DMS53 treated with DMSO at 0.1 percent for 48 hours (cell line): ENCODE measurements around the gene MEX3C.

Experiments
- DNase-seq: peaks from one replicate; lab custom pipeline; 2025; ENCODE audit not compliant: unreplicated experiment; lab: John Stamatoyannopoulos, UW

The MEX3C gene

GRCh38 chr18:51154431-51155063, 42.9 kb downstream of the MEX3C start:
- no peak for DNase-seq

DNA sequence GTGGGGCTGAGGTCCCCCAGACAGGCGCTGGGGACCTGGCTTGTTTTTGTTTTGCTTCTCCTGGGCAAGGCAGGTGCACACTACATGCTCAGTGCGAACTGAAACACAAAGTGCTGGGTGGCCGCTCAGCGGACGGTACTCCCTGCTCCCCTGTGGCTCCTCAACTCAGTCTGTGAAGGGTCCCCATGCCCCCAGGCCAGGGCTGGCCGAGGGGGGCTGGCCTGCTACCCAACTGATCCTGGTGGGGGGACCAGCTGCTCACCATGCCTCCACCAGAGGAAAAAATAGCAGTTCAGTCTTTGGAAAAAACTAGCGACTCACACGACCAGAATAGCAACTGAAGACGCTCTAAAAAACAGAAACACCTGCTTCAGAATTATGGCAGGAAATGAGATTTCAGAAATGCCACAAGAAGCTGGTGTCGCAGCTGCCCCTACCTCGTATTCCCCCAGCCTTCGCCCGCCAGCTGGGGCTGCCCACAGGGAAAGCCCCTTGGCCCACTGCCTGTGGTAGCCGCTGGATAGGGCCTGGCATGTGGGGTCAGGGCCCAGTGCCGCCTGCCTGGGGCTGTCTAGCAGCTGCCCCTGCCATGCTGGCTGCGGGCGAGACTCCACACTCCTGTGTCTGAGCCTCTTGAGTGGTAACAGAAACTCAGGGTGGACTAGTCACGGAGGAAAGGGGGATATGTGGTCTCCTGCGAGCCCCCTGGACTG, 43.7 kb downstream of the MEX3C start:
- no peak for DNase-seq

- DNase-seq, result no peak
These were observed 45.6 kb downstream of the MEX3C start for GRCh38 chr18:51151568-51152511.

- no peak for DNase-seq
These were observed 46.3 kb downstream of the MEX3C start for GRCh38 chr18:51151185-51151567.

GRCh38 chr18:51150113-51150700, 47.3 kb downstream of the MEX3C start:
- DNase-seq, result no peak

GRCh38 chr18:51149670-51150069, 47.8 kb downstream of the MEX3C start:
- DNase-seq, result no peak

- DNase-seq, result no peak
These were observed 50.6 kb downstream of the MEX3C start for GRCh38 chr18:51146909-51147308.

GRCh38 chr18:51138936-51139335, 58.5 kb downstream of the MEX3C start:
- DNase-seq, result no peak

DNA sequence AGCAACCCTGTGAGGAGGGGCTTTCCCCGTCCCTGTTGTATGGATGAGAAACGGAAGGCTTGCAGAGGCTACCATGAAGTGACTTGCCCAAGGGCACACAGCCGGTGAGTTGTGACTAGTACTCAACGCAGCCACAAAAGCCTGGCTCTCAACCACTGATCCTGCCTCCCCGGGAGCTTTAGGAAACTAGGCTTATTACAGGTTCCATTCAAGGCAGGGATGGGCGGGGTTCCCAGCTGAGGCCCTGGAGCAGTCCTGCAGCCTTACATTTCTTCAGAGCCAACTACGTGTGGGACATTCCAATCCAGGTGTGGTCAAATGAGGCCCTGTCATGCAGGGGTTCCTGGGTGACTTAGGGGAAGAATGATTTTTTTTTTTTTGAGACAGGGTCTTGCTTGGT, 59.6 kb downstream of the MEX3C start:
- no peak for DNase-seq

GRCh38 chr18:51137026-51137729, 60.3 kb downstream of the MEX3C start:
- DNase-seq, result no peak

- no peak for DNase-seq
These were observed 61.7 kb downstream of the MEX3C start for GRCh38 chr18:51135795-51136194.

GRCh38 chr18:51135364-51135763, 62.1 kb downstream of the MEX3C start:
- DNase-seq, result no peak

GRCh38 chr18:51134721-51135120, 62.8 kb downstream of the MEX3C start:
- DNase-seq, result no peak

- DNase-seq, result no peak
These were observed 63.8 kb downstream of the MEX3C start for GRCh38 chr18:51133580-51134160.

GRCh38 chr18:51132256-51132935, 65.1 kb downstream of the MEX3C start:
- DNase-seq, result no peak

GRCh38 chr18:51128533-51128932, 68.9 kb downstream of the MEX3C start:
- DNase-seq, result no peak

DNA sequence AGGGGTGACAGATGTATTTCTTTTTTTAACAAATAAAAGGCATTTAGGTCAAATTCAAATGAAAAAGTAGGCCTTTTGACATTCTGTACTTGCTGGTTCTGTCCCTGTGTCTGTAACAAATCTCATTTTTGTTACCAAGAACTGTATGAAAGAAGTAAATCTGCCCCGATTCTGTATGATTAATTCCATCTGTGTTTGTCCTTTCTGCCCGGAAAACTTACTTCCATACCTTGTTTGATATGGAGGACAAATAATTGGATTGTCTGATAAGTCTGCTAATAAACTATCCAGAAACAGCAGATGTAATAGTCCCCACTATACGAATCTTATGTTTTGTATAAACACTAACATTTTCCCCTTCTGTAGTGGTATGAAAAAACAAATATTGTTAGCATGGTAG, 69.8 kb downstream of the MEX3C start:
- DNase-seq, result no peak

DNA sequence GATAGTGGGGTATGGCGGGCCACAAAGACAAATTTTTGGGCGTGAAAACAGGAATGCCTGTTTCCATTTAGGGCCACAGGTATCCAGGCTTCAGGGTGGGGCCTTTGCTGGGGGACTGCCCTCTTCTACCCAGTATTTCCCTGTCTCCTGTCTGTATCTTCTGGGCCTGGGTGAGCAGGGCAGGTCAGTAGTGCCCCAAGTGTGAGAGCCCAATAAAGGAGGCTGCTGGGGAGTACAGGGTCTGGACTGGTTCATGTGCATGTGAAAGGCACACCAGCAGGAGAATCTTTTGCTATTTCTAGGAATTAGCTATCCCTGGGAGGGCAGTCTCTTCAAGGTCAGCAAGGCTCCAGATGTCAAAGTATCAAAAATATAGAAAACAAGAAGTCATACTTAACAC, 71.5 kb downstream of the MEX3C start:
- no peak for DNase-seq
